Measurements from ENCODE around the gene FAR2.

FAR2 gene

GRCh38 chr12:29281371-29282005 is 132.4 kb downstream of the FAR2 start:
- Histone ChIP-seq H4K20me1 (ENCODE audit: insufficient read depth, low read length) (no peaks in the 10 kb centered on the region), H3K4me1 (ENCODE audit: low read length) (no peaks in the 10 kb centered on the region), H2AFZ (ENCODE audit: low read depth, low read length) (no peak overlapping the region), H3K4me3 (ENCODE audit: low read length) (no peak overlapping the region), H3K9ac (ENCODE audit: low read length) (no peak overlapping the region), H3K4me2 (ENCODE audit: low read length) (no peak overlapping the region), H3K27ac (ENCODE audit: low read length) (no peak overlapping the region), H3K79me2 (ENCODE audit: low read length) (no peaks in the 10 kb centered on the region), H3K27me3 (ENCODE audit: low read depth, low read length) (no peaks in the 10 kb centered on the region), H3K9me3 (ENCODE audit: insufficient read depth, low read length) (no peaks in the 10 kb centered on the region), H3K36me3 (replicated peaks; ENCODE audit: low read depth, low read length) (no peaks in the 10 kb centered on the region)
- no peak for TF ChIP-seq EZH2phosphoT487 (IDR thresholded peaks at IDR 0.05; ENCODE audit: low read depth)
- TF ChIP-seq, protein P1, sequence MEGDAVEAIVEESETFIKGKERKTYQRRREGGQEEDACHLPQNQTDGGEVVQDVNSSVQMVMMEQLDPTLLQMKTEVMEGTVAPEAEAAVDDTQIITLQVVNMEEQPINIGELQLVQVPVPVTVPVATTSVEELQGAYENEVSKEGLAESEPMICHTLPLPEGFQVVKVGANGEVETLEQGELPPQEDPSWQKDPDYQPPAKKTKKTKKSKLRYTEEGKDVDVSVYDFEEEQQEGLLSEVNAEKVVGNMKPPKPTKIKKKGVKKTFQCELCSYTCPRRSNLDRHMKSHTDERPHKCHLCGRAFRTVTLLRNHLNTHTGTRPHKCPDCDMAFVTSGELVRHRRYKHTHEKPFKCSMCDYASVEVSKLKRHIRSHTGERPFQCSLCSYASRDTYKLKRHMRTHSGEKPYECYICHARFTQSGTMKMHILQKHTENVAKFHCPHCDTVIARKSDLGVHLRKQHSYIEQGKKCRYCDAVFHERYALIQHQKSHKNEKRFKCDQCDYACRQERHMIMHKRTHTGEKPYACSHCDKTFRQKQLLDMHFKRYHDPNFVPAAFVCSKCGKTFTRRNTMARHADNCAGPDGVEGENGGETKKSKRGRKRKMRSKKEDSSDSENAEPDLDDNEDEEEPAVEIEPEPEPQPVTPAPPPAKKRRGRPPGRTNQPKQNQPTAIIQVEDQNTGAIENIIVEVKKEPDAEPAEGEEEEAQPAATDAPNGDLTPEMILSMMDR (IDR thresholded peaks at IDR 0.05; ENCODE audit: low read depth, low read length): no peak

GRCh38 chr12:29282031-29282816 is 133.1 kb downstream of the FAR2 start:
- Histone ChIP-seq H3K9me3 (ENCODE audit: insufficient read depth, low read length) (no peaks in the 10 kb centered on the region), H3K27ac (ENCODE audit: low read length) (no peak overlapping the region), H3K4me2 (ENCODE audit: low read length) (no peak overlapping the region), H3K4me1 (ENCODE audit: low read length) (no peaks in the 10 kb centered on the region), H3K4me3 (ENCODE audit: low read length) (no peak overlapping the region), H3K27me3 (ENCODE audit: low read depth, low read length) (no peaks in the 10 kb centered on the region), H3K9ac (ENCODE audit: low read length) (no peak overlapping the region), H3K36me3 (replicated peaks; ENCODE audit: low read depth, low read length) (no peaks in the 10 kb centered on the region), H4K20me1 (ENCODE audit: insufficient read depth, low read length) (no peaks in the 10 kb centered on the region), H2AFZ (ENCODE audit: low read depth, low read length) (no peak overlapping the region), H3K79me2 (ENCODE audit: low read length) (no peaks in the 10 kb centered on the region)
- no peak for TF ChIP-seq EZH2phosphoT487 (IDR thresholded peaks at IDR 0.05; ENCODE audit: low read depth)
- TF ChIP-seq, protein P1 (IDR thresholded peaks at IDR 0.05; ENCODE audit: low read depth, low read length): no peak

- TF ChIP-seq, protein P1 (IDR thresholded peaks at IDR 0.05; ENCODE audit: low read depth, low read length): no peak
- TF ChIP-seq EZH2phosphoT487 (IDR thresholded peaks at IDR 0.05; ENCODE audit: low read depth): no peak
- Histone ChIP-seq H3K36me3 (replicated peaks; ENCODE audit: low read depth, low read length) (no peaks in the 10 kb centered on the region), H3K79me2 (ENCODE audit: low read length) (no peaks in the 10 kb centered on the region), H2AFZ (ENCODE audit: low read depth, low read length) (no peak overlapping the region), H3K4me3 (ENCODE audit: low read length) (no peak overlapping the region), H3K9me3 (ENCODE audit: insufficient read depth, low read length) (no peaks in the 10 kb centered on the region), H3K27ac (ENCODE audit: low read length) (no peak overlapping the region), H3K9ac (ENCODE audit: low read length) (no peak overlapping the region), H3K4me2 (ENCODE audit: low read length) (no peak overlapping the region), H3K4me1 (ENCODE audit: low read length) (no peaks in the 10 kb centered on the region), H3K27me3 (ENCODE audit: low read depth, low read length) (no peaks in the 10 kb centered on the region), H4K20me1 (ENCODE audit: insufficient read depth, low read length) (no peaks in the 10 kb centered on the region)
Observed at GRCh38 chr12:29283969-29284700, 135.1 kb downstream of the FAR2 start.

Measured in OCI-LY3 (cell line).